Measurements from ENCODE around the gene PRRT2.
"Not testable (repeated sequence)": the region's sequence is repeated elsewhere in the genome, so short reads cannot be mapped to it uniquely, and the experiment has no call there.

- TF ChIP-seq, protein P1, sequence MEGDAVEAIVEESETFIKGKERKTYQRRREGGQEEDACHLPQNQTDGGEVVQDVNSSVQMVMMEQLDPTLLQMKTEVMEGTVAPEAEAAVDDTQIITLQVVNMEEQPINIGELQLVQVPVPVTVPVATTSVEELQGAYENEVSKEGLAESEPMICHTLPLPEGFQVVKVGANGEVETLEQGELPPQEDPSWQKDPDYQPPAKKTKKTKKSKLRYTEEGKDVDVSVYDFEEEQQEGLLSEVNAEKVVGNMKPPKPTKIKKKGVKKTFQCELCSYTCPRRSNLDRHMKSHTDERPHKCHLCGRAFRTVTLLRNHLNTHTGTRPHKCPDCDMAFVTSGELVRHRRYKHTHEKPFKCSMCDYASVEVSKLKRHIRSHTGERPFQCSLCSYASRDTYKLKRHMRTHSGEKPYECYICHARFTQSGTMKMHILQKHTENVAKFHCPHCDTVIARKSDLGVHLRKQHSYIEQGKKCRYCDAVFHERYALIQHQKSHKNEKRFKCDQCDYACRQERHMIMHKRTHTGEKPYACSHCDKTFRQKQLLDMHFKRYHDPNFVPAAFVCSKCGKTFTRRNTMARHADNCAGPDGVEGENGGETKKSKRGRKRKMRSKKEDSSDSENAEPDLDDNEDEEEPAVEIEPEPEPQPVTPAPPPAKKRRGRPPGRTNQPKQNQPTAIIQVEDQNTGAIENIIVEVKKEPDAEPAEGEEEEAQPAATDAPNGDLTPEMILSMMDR (IDR thresholded peaks at IDR 0.05): not testable (repeated sequence)
- not testable (repeated sequence) for TF ChIP-seq TCF7L2 (IDR thresholded peaks at IDR 0.05; ENCODE audit: low read depth, low read length)
Measured at GRCh38 chr16:29793153-29793552, 18.8 kb upstream of the PRRT2 start.

Data from Panc1 (cell line).